ENCODE measurements around the gene NHEJ1.

NHEJ1 gene

DNA sequence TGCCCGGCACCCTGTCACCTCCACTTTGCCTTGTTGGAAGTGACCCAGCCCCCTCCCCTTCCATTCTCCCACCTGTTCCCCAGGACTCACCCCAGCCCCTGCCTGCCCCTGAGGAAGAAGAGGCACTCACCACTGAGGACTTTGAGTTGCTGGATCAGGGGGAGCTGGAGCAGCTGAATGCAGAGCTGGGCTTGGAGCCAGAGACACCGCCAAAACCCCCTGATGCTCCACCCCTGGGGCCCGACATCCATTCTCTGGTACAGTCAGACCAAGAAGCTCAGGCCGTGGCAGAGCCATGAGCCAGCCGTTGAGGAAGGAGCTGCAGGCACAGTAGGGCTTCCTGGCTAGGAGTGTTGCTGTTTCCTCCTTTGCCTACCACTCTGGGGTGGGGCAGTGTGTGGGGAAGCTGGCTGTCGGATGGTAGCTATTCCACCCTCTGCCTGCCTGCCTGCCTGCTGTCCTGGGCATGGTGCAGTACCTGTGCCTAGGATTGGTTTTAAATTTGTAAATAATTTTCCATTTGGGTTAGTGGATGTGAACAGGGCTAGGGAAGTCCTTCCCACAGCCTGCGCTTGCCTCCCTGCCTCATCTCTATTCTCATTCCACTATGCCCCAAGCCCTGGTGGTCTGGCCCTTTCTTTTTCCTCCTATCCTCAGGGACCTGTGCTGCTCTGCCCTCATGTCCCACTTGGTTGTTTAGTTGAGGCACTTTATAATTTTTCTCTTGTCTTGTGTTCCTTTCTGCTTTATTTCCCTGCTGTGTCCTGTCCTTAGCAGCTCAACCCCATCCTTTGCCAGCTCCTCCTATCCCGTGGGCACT, 21.9 kb upstream of the NHEJ1 start:
- no peak for DNase-seq

DNA sequence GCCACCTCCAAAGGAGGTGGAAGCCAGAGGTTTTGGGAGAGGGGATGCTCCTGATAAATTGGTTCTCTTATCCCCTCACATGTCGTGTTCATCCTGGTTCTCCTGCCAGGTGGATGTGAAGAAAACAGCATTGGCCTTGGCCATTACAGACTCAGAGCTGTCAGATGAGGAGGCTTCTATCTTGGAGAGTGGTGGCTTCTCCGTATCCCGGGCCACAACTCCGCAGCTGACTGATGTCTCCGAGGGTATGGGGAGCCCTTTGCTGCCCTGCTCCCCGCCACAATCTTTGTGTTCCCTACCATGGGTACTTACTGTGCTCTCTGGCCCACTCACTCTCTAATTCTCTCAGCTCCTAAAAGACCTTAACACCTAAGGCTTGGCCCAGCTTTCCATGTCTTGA, 20.9 kb upstream of the NHEJ1 start:
- no peak for DNase-seq

DNA sequence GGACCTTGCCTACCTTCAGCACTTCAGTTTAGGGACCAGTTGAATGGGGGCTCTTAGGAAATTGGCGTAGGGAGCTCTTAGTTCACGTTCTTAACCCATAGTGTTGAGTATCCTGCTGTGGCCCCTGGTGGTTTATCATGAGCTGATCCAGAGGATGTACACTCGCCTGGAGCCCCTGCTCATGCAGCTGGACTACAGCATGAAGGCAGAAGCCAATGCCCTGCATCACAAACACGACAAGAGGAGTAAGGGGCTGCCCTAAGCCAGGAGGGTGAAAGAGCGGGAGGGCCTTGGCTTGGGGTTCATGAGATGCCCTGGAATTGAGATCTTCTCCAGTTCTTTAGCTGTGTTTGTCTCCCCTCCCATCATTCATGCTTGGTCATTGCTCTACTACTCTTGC, 20.3 kb upstream of the NHEJ1 start:
- DNase-seq: no peak

DNA sequence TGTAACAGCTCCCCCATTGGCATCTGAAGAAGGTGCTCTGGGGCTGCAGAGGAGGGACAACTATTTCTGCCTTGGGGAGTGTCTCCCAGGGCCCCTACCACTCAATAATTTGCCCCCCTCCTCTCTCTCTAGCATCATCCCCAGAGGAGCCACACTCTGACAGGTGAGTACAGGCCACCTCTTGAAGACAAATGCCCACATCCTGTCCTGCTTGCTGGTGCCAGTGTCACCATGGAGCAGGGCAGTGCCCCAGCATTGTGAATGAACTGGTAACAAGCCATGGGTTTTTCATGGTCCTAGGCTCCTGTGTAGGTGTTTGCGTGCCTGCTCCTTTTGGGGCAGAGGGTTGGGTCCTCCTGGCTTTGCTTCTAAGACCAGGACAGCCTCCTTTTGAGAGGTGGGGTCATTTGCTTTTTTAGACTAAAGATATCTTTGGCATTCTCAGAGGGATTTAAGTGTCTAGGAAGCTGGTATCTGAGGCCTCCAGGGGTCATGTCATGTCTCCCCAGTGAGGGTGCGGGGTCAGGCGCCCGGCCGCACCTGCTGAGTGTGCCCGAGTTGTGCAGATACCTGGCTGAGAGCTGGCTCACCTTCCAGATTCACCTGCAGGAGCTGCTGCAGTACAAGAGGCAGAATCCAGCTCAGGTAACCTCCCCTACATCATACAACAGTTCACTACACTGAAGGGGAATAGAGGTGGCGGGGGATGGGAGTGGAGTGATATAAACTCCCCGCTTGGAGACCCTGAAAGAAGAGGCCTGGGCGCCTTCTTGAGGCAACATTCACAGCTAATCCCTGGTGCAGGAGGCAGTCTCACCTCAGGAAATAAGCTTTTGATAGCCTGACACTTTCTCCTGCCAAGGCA, 19.2 kb upstream of the NHEJ1 start:
- DNase-seq: no peak

GRCh38 chr2:219178377-219179175, 18.0 kb upstream of the NHEJ1 start:
- peak; percentile 44 for DNase-seq

- DNase-seq: peak; percentile 78
Observed at GRCh38 chr2:219177552-219178376, 17.1 kb upstream of the NHEJ1 start, which contains the start of gene RETREG2. Gene RETREG2 (plus strand): TSS chr2:219178275. CDS start chr2:219178353, 78 bp downstream.

DNA sequence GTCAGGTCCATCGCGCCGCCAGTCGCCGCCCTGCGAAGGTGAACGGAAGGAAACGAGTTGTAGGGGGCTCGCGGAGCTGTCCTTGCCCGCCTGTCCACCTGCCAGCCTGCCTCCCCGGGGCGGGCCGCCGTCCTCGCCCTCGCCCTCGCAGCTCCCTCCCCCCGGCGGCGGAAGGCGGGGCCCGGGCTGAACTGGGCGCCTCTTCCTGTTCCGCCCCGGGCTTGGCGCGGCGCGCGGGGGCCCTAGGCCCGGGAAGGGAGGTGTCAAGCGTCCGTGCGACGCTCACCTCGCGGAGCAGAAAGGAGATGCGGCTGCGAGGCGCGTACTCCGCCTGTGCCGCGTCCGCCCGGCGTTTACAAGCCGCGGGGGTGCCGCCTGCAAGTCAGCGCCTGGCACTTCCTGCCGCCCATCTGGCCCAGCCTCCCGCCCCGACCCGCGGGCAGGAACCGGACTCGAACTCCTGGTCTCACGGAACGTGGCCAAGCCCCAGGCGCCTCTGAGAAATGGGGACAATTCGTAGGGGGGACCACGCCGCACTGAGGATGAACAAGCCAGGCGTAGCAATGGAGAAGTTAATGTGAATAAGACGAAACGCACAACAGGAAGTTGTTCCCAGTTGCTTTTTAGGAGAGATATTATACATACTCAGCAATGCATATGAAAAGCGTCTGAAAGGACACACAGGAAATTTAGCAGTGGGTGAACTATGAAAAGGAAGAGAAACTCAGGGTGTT, 16.4 kb upstream of the NHEJ1 start, which contains the start of gene CNPPD1:
CNPPD1 (minus strand) TSS at position 108 of the 734 bp plus-strand sequence; CDS start at position 11, 97 bp downstream.
- peak; percentile 86 for DNase-seq

- DNase-seq: peak; percentile 16
Observed at GRCh38 chr2:219175928-219176817, 15.6 kb upstream of the NHEJ1 start.

GRCh38 chr2:219175486-219175885, 14.9 kb upstream of the NHEJ1 start:
- no peak for DNase-seq

GRCh38 chr2:219174801-219175200, 14.2 kb upstream of the NHEJ1 start:
- DNase-seq: no peak

GRCh38 chr2:219174146-219174545, 13.5 kb upstream of the NHEJ1 start:
- no peak for DNase-seq

GRCh38 chr2:219173176-219173575, 12.6 kb upstream of the NHEJ1 start:
- DNase-seq: no peak

DNA sequence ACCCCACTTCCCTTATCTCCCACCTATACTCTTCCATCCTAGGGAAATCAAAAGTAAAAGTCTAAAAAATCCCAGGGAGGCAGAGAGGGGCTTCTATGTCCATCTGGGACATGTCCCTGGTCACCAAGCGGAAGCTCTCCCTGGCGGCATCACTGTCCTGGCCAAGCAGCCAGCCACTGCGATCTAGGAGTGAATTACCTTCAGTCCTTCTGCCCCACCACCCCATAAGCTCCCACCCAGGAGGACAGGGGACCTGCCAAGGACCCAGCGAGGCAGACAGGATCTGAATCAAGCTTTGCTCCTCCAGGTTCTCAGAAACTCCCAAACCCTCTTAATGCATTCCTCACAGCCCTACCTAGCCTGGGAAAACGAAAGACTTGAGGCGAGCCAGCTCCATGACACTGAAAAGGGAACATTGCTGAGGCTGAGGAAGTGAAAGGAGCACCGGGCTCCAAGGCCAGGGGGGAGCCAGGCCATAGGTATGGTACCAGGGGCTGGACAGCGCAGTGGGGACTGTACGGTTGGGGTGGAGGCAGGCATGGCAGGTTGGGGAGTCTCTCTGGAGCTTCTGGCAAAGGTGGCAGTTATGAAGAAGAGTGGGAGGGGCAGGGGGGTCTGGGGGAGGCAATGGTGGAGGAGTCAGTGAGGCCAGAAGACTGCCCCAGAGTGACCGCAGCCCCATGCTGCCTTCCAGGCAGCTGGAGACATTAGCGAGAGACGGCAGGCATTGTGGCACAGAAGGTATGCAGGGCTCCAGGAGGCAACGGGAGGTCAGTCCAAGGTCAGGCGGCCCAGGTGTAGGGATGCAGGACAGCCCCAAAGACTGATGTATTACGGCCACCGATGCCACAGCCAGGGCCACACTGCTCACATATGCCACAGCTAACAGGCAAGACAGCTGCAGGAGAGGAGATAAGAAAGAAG, 11.9 kb upstream of the NHEJ1 start:
- DNase-seq: no peak

GRCh38 chr2:219171231-219171651, 10.6 kb upstream of the NHEJ1 start:
- DNase-seq: no peak

GRCh38 chr2:219169930-219170654, 9.5 kb upstream of the NHEJ1 start, which contains the start of gene SLC23A3:
Gene SLC23A3 (minus strand): TSS chr2:219170029. CDS start chr2:219169984, 45 bp downstream.
- DNase-seq: no peak

GRCh38 chr2:219168932-219169331, 8.3 kb upstream of the NHEJ1 start:
- DNase-seq: no peak

- no peak for DNase-seq
Observed at GRCh38 chr2:219168526-219168925, 7.9 kb upstream of the NHEJ1 start.

DNA sequence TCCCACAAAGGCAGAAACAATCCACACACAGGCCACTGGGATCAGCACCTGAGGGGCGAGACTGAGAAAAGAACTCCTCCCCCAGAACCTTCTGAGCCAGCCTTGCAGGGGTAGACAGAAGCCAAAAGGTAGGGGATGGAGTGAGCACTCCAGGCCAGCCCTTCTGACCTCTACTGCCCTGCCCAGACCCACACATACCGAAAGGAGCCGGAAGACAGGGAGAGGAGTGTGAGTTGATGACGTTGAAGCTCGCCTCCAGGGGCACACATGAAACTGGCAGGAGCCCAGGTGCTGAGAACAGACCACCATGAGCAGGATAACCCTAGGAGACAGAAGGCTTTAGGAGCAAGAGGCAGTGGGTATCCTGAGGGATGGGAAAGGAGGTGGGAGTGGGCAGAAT, 7.4 kb upstream of the NHEJ1 start:
- DNase-seq: no peak
